ENCODE results near the gene PTPRN2. TPM values are rescaled to one million over a fixed set of nuclear protein-coding genes. Genes with fewer than 3 reads are reported as not detected.

Gene PTPRN2
- total RNA-seq, 2 experiments from 2014 or later: 0.46 to 0.51 TPM

DNA sequence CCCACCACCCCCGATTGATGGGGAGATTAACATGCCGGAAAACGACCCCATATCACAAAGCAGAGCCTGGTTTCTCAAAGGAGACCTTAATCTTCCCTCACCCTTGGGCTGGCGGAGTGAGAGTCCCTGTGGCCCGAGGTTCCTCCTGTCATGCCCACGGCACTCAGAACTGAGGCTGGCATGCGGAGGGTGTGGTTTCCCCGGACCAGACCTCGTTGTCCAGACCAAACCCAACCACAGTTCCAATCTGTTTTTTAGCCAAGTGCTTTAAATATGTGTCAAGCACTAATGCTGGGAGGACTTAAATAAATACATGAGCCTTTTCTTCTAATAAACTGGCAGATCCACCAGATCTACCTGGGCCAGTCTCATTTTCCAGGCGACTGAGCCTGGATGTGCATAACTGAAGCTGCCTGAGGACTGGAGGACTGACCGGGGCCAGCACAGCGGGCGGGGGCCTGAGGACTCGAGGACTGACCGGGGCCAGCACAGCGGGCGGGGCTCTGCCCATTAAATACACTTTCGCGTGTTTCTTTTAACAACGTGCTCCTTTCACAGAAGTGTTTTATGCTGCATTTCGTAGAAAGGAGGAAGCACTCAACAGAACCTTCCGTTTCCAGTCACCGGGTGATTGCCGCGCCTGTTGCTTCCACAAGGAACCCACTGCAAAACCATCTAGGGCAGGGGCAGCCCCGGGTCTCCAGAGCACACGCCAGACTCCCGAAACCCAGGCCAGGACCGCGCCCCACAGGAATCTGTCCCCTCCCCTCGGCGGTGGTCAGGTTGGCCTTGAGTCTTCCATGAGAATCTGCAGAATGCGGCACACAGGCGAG lies 334.6 kb downstream of the PTPRN2 start:
- intact Hi-C loops (cut with DNase I, micrococcal nuclease): no loop called here
- no peaks in the 10 kb centered on the region for H3K36me3 Mint-ChIP-seq (ENCODE audit: low read depth)
- no peaks in the 10 kb centered on the region for H3K4me1 Mint-ChIP-seq
- no peaks in the 10 kb centered on the region for H3K27me3 Mint-ChIP-seq
- ChIA-PET POLR2A (no interaction called here), CTCF (no interaction called here)
- H3K4me3 Mint-ChIP-seq: no peak overlapping the region
- no peaks in the 10 kb centered on the region for H3K9me3 Mint-ChIP-seq (ENCODE audit: low read depth)
- no peak for ATAC-seq
- DNase-seq: no peak
- no peak overlapping the region for H3K27ac Mint-ChIP-seq

DNA sequence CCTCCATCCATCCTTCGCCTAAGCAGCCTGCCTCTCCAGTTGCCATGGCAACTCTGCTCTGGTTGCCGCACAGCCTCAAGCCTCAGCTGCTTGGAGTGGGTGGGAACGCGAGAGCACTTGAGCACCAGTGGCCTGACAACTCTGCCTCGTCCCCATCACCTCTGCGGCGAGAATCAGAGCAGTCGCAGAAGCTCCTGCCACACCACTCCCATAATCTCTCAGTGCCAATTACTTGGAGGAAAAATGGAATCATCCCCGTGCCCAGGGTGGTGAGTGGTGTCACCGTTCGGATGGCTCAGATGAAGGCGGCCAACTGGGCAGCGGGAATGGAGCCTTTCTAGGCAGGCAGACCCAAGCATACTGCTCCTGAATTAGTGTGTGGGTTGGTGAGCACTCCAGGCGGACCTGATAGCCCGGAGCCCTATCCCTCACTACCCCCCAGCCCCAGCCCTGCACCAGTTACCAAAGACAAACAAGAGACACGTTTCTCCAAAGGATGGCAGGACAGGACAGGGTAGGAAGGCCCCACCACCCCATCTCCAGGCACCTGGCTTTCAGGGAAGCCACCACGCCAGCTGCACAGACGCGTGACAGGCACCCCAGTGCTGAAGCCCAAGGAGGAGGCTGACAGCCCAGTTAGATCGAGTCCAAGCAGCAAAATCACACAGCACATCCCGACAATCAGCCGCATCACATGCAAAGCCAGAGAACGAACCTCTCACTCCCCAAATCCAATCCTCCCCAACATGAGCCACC lies 335.4 kb downstream of the PTPRN2 start:
- ChIA-PET CTCF (no interaction called here), POLR2A (no interaction called here)
- intact Hi-C loops (cut with DNase I, micrococcal nuclease): no loop called here
- H3K27me3 Mint-ChIP-seq: no peaks in the 10 kb centered on the region
- DNase-seq (no peak), ATAC-seq (no peak)
- no peak overlapping the region for H3K27ac Mint-ChIP-seq
- no peaks in the 10 kb centered on the region for H3K36me3 Mint-ChIP-seq (ENCODE audit: low read depth)
- H3K9me3 Mint-ChIP-seq (ENCODE audit: low read depth): no peaks in the 10 kb centered on the region
- H3K4me3 Mint-ChIP-seq: no peak overlapping the region
- no peaks in the 10 kb centered on the region for H3K4me1 Mint-ChIP-seq

GRCh38 chr7:158251061-158251965 lies 336.3 kb downstream of the PTPRN2 start:
- H3K4me1 Mint-ChIP-seq: no peaks in the 10 kb centered on the region
- no peak overlapping the region for H3K27ac Mint-ChIP-seq
- H3K36me3 Mint-ChIP-seq (ENCODE audit: low read depth): no peaks in the 10 kb centered on the region
- ATAC-seq (no peak), DNase-seq (no peak)
- no peak overlapping the region for H3K4me3 Mint-ChIP-seq
- no peaks in the 10 kb centered on the region for H3K9me3 Mint-ChIP-seq (ENCODE audit: low read depth)
- CTCF ChIA-PET: no interaction called here
- no peaks in the 10 kb centered on the region for H3K27me3 Mint-ChIP-seq
- intact Hi-C loops (cut with DNase I, micrococcal nuclease): no loop called here
- POLR2A ChIA-PET: no interaction called here

DNA sequence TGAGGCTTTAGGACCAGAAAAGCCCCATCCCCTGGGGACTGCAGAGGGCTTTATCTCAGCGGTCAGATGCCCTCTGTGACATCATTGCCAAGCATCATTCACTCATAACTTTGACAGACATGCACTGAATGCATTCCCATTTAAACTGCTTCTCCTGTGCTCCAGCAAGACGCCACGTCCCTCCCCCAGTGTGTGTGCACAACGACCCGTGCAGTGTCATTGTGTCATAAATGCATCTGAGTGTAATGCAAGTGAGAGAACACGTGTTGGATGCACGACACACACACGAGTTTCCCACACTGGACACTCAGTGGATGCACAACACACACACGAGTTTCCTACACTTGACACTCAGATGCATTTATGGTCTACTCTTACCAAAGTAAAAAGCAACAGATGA lies 337.9 kb downstream of the PTPRN2 start:
- no peak overlapping the region for H3K27ac Mint-ChIP-seq
- ChIA-PET POLR2A (no interaction called here), CTCF (no interaction called here)
- H3K27me3 Mint-ChIP-seq: no peaks in the 10 kb centered on the region
- no peak for DNase-seq
- H3K36me3 Mint-ChIP-seq (ENCODE audit: low read depth): no peaks in the 10 kb centered on the region
- H3K4me3 Mint-ChIP-seq: no peak overlapping the region
- no peak for ATAC-seq
- intact Hi-C loops (cut with DNase I, micrococcal nuclease): no loop called here
- no peaks in the 10 kb centered on the region for H3K4me1 Mint-ChIP-seq
- H3K9me3 Mint-ChIP-seq (ENCODE audit: low read depth): no peaks in the 10 kb centered on the region

DNA sequence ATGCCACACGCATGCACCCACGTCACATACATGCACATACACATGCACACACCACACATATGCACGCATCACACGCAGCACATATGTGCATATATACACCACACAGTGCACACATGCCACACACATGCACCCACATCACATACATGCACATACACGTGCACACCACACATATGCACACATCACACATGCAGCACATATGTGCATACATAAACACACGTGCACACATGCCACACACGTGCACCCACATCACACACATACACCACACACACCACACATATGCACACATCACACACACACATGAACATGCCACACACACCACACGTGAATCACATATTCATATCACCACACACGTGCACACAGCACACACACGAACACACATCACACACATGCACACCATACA lies 338.8 kb downstream of the PTPRN2 start:
- H3K4me1 Mint-ChIP-seq: no peaks in the 10 kb centered on the region
- intact Hi-C loops (cut with DNase I, micrococcal nuclease): no loop called here
- ATAC-seq (no peak), DNase-seq (no peak)
- H3K27me3 Mint-ChIP-seq: no peaks in the 10 kb centered on the region
- no peak overlapping the region for H3K4me3 Mint-ChIP-seq
- H3K27ac Mint-ChIP-seq: no peak overlapping the region
- ChIA-PET CTCF (no interaction called here), POLR2A (no interaction called here)
- H3K36me3 Mint-ChIP-seq (ENCODE audit: low read depth): no peaks in the 10 kb centered on the region
- H3K9me3 Mint-ChIP-seq (ENCODE audit: low read depth): no peaks in the 10 kb centered on the region

GRCh38 chr7:158247758-158248487 lies 339.7 kb downstream of the PTPRN2 start:
- ATAC-seq (no peak), DNase-seq (no peak)
- POLR2A ChIA-PET: no interaction called here
- CTCF ChIA-PET: no interaction called here
- Mint-ChIP-seq H3K27me3 (no peaks in the 10 kb centered on the region), H3K9me3 (ENCODE audit: low read depth) (no peaks in the 10 kb centered on the region), H3K4me1 (no peaks in the 10 kb centered on the region), H3K4me3 (no peak overlapping the region), H3K27ac (no peak overlapping the region), H3K36me3 (ENCODE audit: low read depth) (no peaks in the 10 kb centered on the region)
- intact Hi-C loops (cut with DNase I, micrococcal nuclease): no loop called here

DNA sequence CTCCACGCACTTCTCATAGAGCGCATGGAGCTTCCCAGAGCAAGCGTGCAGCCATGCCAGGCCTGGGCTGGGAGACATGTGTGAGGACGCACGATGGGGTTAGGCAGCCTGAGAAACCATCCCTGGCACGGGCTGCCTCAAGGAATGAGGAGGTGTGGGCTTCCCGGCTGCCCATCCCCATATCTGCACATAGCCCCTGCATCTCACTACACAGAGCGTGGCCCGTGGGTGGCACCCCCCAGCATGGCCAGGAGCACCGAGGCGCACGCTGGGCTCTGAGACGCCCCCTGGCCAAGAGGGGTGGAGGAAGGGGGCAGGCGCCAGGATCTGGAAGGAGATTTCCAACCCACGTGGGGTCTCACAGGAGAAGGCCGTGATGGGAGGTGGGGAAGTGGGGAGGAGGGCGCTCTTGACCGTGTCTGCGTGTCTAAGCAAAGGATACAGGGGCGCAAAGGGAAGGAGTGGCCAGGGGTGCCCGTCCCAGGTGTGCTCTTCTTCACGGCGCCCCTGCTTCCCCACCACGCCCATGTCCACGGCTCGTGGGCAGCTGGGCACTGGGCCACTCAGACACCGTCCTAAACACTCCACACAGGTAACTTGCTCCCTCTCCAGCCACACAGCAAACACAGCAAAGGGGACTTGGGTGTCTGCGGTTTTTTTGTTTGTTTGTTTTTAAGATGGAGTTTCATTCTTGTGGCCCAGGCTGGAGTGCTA lies 340.5 kb downstream of the PTPRN2 start:
- Mint-ChIP-seq H3K4me1 (no peaks in the 10 kb centered on the region), H3K36me3 (ENCODE audit: low read depth) (no peaks in the 10 kb centered on the region), H3K4me3 (no peak overlapping the region), H3K9me3 (ENCODE audit: low read depth) (no peaks in the 10 kb centered on the region), H3K27ac (no peak overlapping the region), H3K27me3 (no peaks in the 10 kb centered on the region)
- ChIA-PET CTCF (interaction anchor here (0.7 kb wide), 1 partner anchor 1010 kb away, joined by 3 read pairs; no protein-coding TSS in a partner anchor), POLR2A (no interaction called here)
- intact Hi-C loops (cut with DNase I, micrococcal nuclease): no loop called here
- no peak for ATAC-seq
- DNase-seq: no peak

DNA sequence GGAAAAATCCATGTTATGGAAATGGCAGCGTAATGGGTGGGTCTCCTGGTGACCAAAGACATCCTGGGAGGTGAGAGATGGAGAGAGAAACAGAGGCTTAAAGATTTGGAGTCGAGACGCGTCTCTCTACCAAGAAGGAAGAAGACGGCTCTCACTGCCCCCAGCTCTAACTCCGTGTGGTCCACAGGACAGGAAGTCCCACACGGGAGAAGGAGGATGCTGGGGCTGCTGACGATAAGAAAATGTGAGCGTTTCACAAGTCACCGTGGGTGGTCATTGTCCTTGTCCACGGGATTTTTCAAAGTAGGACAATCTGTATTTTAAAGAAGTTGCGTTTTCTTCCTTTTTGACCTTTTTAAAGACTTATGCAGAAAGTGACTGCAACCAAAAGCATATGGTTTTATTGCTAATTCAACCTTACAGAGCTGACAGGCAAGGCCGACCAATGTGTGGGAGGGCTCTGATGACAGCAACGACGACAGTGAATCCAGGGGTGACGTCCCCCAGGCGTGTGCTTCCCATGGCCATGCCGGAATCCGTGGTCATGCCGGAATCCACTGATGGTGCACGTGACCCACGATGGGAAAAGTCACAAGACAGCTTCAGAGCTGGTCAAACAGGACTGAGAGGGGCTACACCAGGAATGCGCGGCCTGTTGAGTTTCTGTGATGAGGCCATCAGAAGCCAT lies 341.2 kb downstream of the PTPRN2 start:
- intact Hi-C loops (cut with DNase I, micrococcal nuclease): no loop called here
- H3K9me3 Mint-ChIP-seq (ENCODE audit: low read depth): no peaks in the 10 kb centered on the region
- ChIA-PET CTCF (interaction anchor here (0.6 kb wide), 1 partner anchor 25 kb away, joined by 3 read pairs; no protein-coding TSS in a partner anchor), POLR2A (no interaction called here)
- DNase-seq: no peak
- H3K36me3 Mint-ChIP-seq (ENCODE audit: low read depth): no peaks in the 10 kb centered on the region
- ATAC-seq: no peak
- H3K4me1 Mint-ChIP-seq: no peaks in the 10 kb centered on the region
- H3K27ac Mint-ChIP-seq: no peak overlapping the region
- no peak overlapping the region for H3K4me3 Mint-ChIP-seq
- H3K27me3 Mint-ChIP-seq: peaks cover 2% of the 10 kb centered on the region

DNA sequence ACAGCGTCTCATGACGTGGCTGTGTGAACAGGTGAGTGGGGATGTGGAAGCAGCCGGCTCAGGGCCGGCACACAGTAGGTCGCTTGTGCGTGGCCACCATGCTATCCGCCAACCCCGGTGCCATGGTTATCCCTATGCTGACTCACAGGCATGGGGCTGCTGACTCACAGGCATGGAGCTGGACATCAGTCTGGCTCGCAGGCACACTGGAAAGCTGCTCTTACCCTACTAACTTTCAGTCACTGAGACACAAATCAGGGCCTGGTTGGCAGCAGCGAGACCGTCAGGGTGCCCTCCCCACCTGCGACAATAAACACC lies 341.9 kb downstream of the PTPRN2 start:
- ATAC-seq (no peak), DNase-seq (no peak)
- Mint-ChIP-seq H3K27me3 (peaks cover 3% of the 10 kb centered on the region), H3K36me3 (ENCODE audit: low read depth) (no peaks in the 10 kb centered on the region), H3K4me1 (no peaks in the 10 kb centered on the region), H3K4me3 (no peak overlapping the region), H3K27ac (no peak overlapping the region), H3K9me3 (ENCODE audit: low read depth) (no peaks in the 10 kb centered on the region)
- CTCF ChIA-PET: interaction anchor here (0.6 kb wide), 1 partner anchor 26 kb away, joined by 3 read pairs; no protein-coding TSS in a partner anchor
- POLR2A ChIA-PET: no interaction called here
- intact Hi-C loops (cut with DNase I, micrococcal nuclease): no loop called here

DNA sequence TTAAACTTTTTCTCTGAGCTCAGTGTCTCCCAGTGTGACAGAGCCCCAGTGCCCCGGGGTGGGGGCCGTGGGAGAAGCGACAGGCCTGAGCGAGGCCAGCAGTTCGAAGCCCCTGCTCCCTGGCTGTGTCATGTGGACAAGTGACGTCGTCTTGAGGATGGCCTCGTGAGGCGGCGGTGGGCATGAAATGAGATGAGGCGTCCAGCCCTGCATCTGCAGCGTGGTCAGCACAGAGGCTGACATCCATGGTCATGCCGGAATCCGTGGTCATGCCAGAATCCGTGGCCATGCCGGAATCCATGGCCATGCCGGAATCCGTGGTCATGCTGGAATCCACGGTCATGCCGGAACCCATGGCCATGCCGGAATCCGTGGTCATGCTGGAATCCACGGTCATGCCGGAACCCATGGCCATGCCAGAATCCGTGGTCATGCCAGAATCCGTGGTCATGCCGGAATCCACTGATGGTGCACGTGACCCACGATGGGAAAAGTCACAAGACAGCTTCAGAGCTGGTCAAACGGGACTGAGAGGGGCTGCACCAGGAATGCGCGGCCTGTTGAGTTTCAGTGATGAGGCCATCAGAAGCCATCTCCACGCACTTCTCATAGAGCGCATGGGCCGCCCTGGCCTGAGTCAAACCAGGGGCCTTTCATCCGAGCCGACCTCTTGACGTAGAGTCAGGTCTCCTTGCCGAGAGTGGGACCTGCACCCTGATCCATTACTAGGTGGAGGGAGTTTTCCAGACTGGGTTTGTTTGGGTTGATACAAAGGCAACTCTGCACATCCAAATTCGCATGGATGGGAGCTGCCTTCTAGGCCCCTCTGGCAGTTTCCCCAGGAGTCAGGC lies 342.5 kb downstream of the PTPRN2 start:
- no peak overlapping the region for H3K4me3 Mint-ChIP-seq
- H3K9me3 Mint-ChIP-seq (ENCODE audit: low read depth): no peaks in the 10 kb centered on the region
- CTCF ChIA-PET: no interaction called here
- H3K27ac Mint-ChIP-seq: no peak overlapping the region
- intact Hi-C loops (cut with DNase I, micrococcal nuclease): no loop called here
- DNase-seq: no peak
- peaks cover 3% of the 10 kb centered on the region for H3K27me3 Mint-ChIP-seq
- POLR2A ChIA-PET: no interaction called here
- no peak for ATAC-seq
- no peaks in the 10 kb centered on the region for H3K4me1 Mint-ChIP-seq
- H3K36me3 Mint-ChIP-seq (ENCODE audit: low read depth): no peaks in the 10 kb centered on the region
